CMK (cell line): ENCODE results near the gene TPRN.

ENCODE experiments used
- DNase-seq: peaks from one replicate; pipeline ENCODE4 v3.0.0-alpha.2; 2010; ENCODE audit warnings: low read depth

The TPRN gene

GRCh38 chr9:137189297-137190295, 10.9 kb downstream of the TPRN start:
- no peak for DNase-seq

- peak; percentile 94 for DNase-seq
Observed at GRCh38 chr9:137188490-137189296, 11.8 kb downstream of the TPRN start, which contains the start of the genes ANAPC2 and SSNA1. Gene ANAPC2 (minus strand): TSS chr9:137188560. CDS start chr9:137188532, 28 bp downstream. Gene SSNA1 (plus strand): TSS chr9:137188676. CDS start chr9:137188727, 51 bp downstream.

GRCh38 chr9:137188086-137188489, 12.5 kb downstream of the TPRN start:
- DNase-seq = no peak

- no peak for DNase-seq
Observed at GRCh38 chr9:137187386-137187785, 13.2 kb downstream of the TPRN start.

GRCh38 chr9:137186385-137186784, 14.2 kb downstream of the TPRN start:
- no peak for DNase-seq

- DNase-seq = no peak
Observed at GRCh38 chr9:137185921-137186320, 14.6 kb downstream of the TPRN start.

GRCh38 chr9:137184881-137185660, 15.5 kb downstream of the TPRN start:
- DNase-seq = no peak

- DNase-seq = no peak
Observed at GRCh38 chr9:137183980-137184595, 16.5 kb downstream of the TPRN start.

- DNase-seq = no peak
Observed at GRCh38 chr9:137182836-137183235, 17.7 kb downstream of the TPRN start.

GRCh38 chr9:137181680-137182079, 18.9 kb downstream of the TPRN start:
- DNase-seq = no peak

- DNase-seq = no peak
Observed at GRCh38 chr9:137180491-137180890, 20.1 kb downstream of the TPRN start.

- DNase-seq = no peak
Observed at GRCh38 chr9:137179761-137180160, 20.8 kb downstream of the TPRN start.

- no peak for DNase-seq
Observed at GRCh38 chr9:137178939-137179630, 21.5 kb downstream of the TPRN start.

- no peak for DNase-seq
Observed at GRCh38 chr9:137178201-137178938, 22.2 kb downstream of the TPRN start.

- no peak for DNase-seq
Observed at GRCh38 chr9:137176302-137177182, 24.0 kb downstream of the TPRN start.

GRCh38 chr9:137175345-137175961, 25.1 kb downstream of the TPRN start:
- no peak for DNase-seq

GRCh38 chr9:137174722-137175293, 25.7 kb downstream of the TPRN start:
- no peak for DNase-seq
